Calu3 (cell line): ENCODE data around the gene PLK2. TPM values are rescaled to one million over a fixed set of nuclear protein-coding genes. Genes with fewer than 3 reads are reported as not detected.

Experiments used
- BruUV-seq: library from RNA; stranded (reverse); fragments of 400-500 nt; replicated peaks from 2 replicates; lab custom pipeline; 2021; lab: Mats Ljungman, UMichigan
- CTCF ChIA-PET: fragments of 300-600 bp; sonication (Branson Sonifier 250); formaldehyde crosslinking; loops from one replicate; lab custom pipeline; 2022; ENCODE audit warnings: antibody characterized with exemption; lab: Charles Lee
- DNase-seq: peaks from one replicate; pipeline ENCODE4 v3.0.0; 2022
- H3K27ac Mint-ChIP-seq: one replicate; pipeline ENCODE4 v1.8.0; 2022; ENCODE audit warnings: mixed read lengths; ENCODE audit not compliant: unreplicated experiment
- H3K27me3 Mint-ChIP-seq: one replicate; pipeline ENCODE4 v1.8.0; 2022; ENCODE audit warnings: mixed read lengths; ENCODE audit not compliant: unreplicated experiment
- H3K36me3 Mint-ChIP-seq: one replicate; pipeline ENCODE4 v1.8.0; 2022; ENCODE audit warnings: mild to moderate bottlenecking, moderate library complexity, mixed read lengths; ENCODE audit not compliant: insufficient read depth, unreplicated experiment
- H3K4me1 Mint-ChIP-seq: one replicate; pipeline ENCODE4 v1.8.0; 2022; ENCODE audit warnings: mild to moderate bottlenecking, low read depth, mixed read lengths; ENCODE audit not compliant: unreplicated experiment
- H3K4me3 Mint-ChIP-seq: one replicate; pipeline ENCODE4 v1.8.0; 2022; ENCODE audit warnings: mild to moderate bottlenecking, low read depth, moderate library complexity, mixed read lengths; ENCODE audit not compliant: unreplicated experiment
- H3K9me3 Mint-ChIP-seq: one replicate; pipeline ENCODE4 v1.8.0; 2022; ENCODE audit warnings: low read depth, mixed read lengths; ENCODE audit not compliant: unreplicated experiment
- CTCF ChIP-seq: fragments of 200-600 bp; IDR thresholded peaks from one replicate; pipeline ENCODE4 v1.8.0; 2022; ENCODE audit warnings: antibody characterized with exemption; ENCODE audit not compliant: unreplicated experiment
- intact Hi-C: fragments of 100-400 bp; cut with micrococcal nuclease; formaldehyde crosslinking; loops from one replicate; pipeline ENCODE4 v1.10.0; 2022; ENCODE audit not compliant: unreplicated experiment
- total RNA-seq: library from RNA; stranded (reverse); gene quantifications from 2 replicates; pipeline ENCODE4 v1.2.3, GENCODE V29; 2022

The PLK2 gene
- total RNA-seq, 1 experiment from 2014 or later: 229 TPM

- DNase-seq: no peak
- BruUV-seq: no TSS peak
- peaks cover 39% of the 10 kb centered on the region for H3K4me1 Mint-ChIP-seq
- no peaks in the 10 kb centered on the region for H3K9me3 Mint-ChIP-seq
- H3K4me3 Mint-ChIP-seq: peak overlapping the region; percentile 76
- intact Hi-C loops: loop anchor here (5.0 to 10.0 kb wide), 2 partner anchors 119 to 372 kb away; no protein-coding TSS in a partner anchor
- H3K27me3 Mint-ChIP-seq: no peaks in the 10 kb centered on the region
- TF ChIP-seq CTCF: no peak
- peak overlapping the region; percentile 85 for H3K27ac Mint-ChIP-seq
- CTCF ChIA-PET: interaction anchor here (1.7 kb wide), 1 partner anchor 569 kb away, joined by 5 read pairs; no protein-coding TSS in a partner anchor
- peaks cover 93% of the 10 kb centered on the region for H3K36me3 Mint-ChIP-seq
Measured at GRCh38 chr5:58456486-58456885, 3.4 kb downstream of the PLK2 start.

GRCh38 chr5:58456026-58456425 lies 3.9 kb downstream of the PLK2 start:
- DNase-seq: no peak
- H3K36me3 Mint-ChIP-seq: peaks cover 90% of the 10 kb centered on the region
- TF ChIP-seq CTCF: no peak
- peaks cover 34% of the 10 kb centered on the region for H3K4me1 Mint-ChIP-seq
- CTCF ChIA-PET: interaction anchor here (1.7 kb wide), 1 partner anchor 568 kb away, joined by 5 read pairs; no protein-coding TSS in a partner anchor
- H3K9me3 Mint-ChIP-seq: no peaks in the 10 kb centered on the region
- intact Hi-C loops: loop anchor here (5.0 to 10.0 kb wide), 2 partner anchors 119 to 371 kb away; no protein-coding TSS in a partner anchor
- H3K4me3 Mint-ChIP-seq: peak overlapping the region; percentile 76
- no peaks in the 10 kb centered on the region for H3K27me3 Mint-ChIP-seq
- BruUV-seq: no TSS peak
- H3K27ac Mint-ChIP-seq: no peak overlapping the region

GRCh38 chr5:58455480-58455879 lies 4.4 kb downstream of the PLK2 start:
- CTCF ChIA-PET: interaction anchor here (1.7 kb wide), 1 partner anchor 568 kb away, joined by 5 read pairs; no protein-coding TSS in a partner anchor
- Mint-ChIP-seq H3K9me3 (no peaks in the 10 kb centered on the region), H3K36me3 (peaks cover 89% of the 10 kb centered on the region), H3K4me1 (peaks cover 28% of the 10 kb centered on the region), H3K4me3 (peak overlapping the region; percentile 76), H3K27me3 (no peaks in the 10 kb centered on the region), H3K27ac (peak overlapping the region; percentile 40)
- BruUV-seq: no TSS peak
- DNase-seq: no peak
- TF ChIP-seq CTCF: no peak
- intact Hi-C loops: loop anchor here (5.0 to 10.0 kb wide), 2 partner anchors 118 to 371 kb away; no protein-coding TSS in a partner anchor

- no peak for TF ChIP-seq CTCF
- peaks cover 28% of the 10 kb centered on the region for H3K4me1 Mint-ChIP-seq
- BruUV-seq: no TSS peak
- peaks cover 85% of the 10 kb centered on the region for H3K36me3 Mint-ChIP-seq
- H3K27me3 Mint-ChIP-seq: no peaks in the 10 kb centered on the region
- intact Hi-C loops: loop anchor here (5.0 to 10.0 kb wide), 2 partner anchors 118 to 370 kb away; no protein-coding TSS in a partner anchor
- peak overlapping the region; percentile 40 for H3K27ac Mint-ChIP-seq
- DNase-seq: no peak
- CTCF ChIA-PET: no interaction called here
- H3K9me3 Mint-ChIP-seq: no peaks in the 10 kb centered on the region
- H3K4me3 Mint-ChIP-seq: peak overlapping the region; percentile 76
Measured at GRCh38 chr5:58455066-58455465, 4.8 kb downstream of the PLK2 start.
